GM10266 (cell line): Measurements from ENCODE around the gene VEGFA.

Source experiments
- DNase-seq: peaks from one replicate; pipeline ENCODE4 v3.0.0; 2012; ENCODE audit errors: extremely low spot score
- CTCF ChIP-seq: IDR thresholded peaks from 2 replicates; pipeline ENCODE4 v1.5.1; 2012; ENCODE audit warnings: mild to moderate bottlenecking, low read depth; ENCODE audit not compliant: control insufficient read depth, insufficient read depth; ENCODE audit errors: missing control alignments

Gene VEGFA

GRCh38 chr6:43725643-43726580 is 44.1 kb upstream of the VEGFA start:
- DNase-seq = no peak
- no peak for TF ChIP-seq CTCF

- no peak for TF ChIP-seq CTCF
- no peak for DNase-seq
Measured at GRCh38 chr6:43727634-43728033, 42.4 kb upstream of the VEGFA start.

DNA sequence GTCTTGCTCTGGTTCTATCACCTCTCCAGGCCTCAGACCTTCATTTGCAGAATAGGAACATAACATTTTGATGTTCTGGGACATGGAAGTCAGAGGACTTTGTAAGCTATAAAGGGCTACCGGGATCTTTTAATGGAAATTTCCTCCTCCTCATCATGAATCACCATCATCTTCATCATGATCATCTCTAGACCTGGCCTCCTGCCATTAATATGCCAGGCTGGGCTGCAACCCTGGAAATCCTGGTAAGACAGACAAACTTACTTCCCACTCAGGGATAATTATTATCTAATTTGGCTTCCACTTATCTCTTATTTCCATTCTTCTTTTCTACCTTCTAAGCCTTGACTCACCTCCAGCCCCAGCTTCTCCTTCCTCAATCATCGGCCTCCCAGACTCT is 41.4 kb upstream of the VEGFA start:
- no peak for DNase-seq
- no peak for TF ChIP-seq CTCF

- no peak for TF ChIP-seq CTCF
- DNase-seq = no peak
Measured at GRCh38 chr6:43729537-43729936, 40.5 kb upstream of the VEGFA start.

- no peak for DNase-seq
- TF ChIP-seq CTCF = no peak
Measured at GRCh38 chr6:43730634-43731033, 39.4 kb upstream of the VEGFA start.

- DNase-seq = peak; percentile 73
- no peak for TF ChIP-seq CTCF
Measured at GRCh38 chr6:43733471-43734293, 36.3 kb upstream of the VEGFA start.
